GM12878 (cell line): ENCODE data around the gene SDC1. TPM values are rescaled to one million over a fixed set of nuclear protein-coding genes. Genes with fewer than 3 reads are reported as not detected.

Source experiments
- ATAC-seq: fragments of 200-7000 bp; cut with Tn5 transposase; 3 replicates; pipeline ENCODE4 v1.9.1; 2020; ENCODE audit warnings: mild to moderate bottlenecking, moderate library complexity
- BruUV-seq: library from RNA; stranded (reverse); fragments of 400-500 nt; replicated peaks from 2 replicates; lab custom pipeline; 2021; lab: Mats Ljungman, UMichigan
- CTCF ChIA-PET: fragments of 300-600 bp; sonication (Branson Sonifier 250); formaldehyde crosslinking; extraction: SDS; loops from one replicate; lab custom pipeline; 2021; ENCODE audit warnings: inconsistent platforms; lab: Yijun Ruan, JAX
- POLR2A ChIA-PET: fragments of 350-600 bp; formaldehyde crosslinking; extraction: SDS; loops from one replicate; lab custom pipeline; 2021; ENCODE audit warnings: inconsistent platforms; lab: Charles Lee
- RAD21 ChIA-PET: fragments of 300-600 bp; sonication (Branson Sonifier 250); formaldehyde crosslinking; loops from one replicate; lab custom pipeline; 2023; ENCODE audit warnings: antibody characterized with exemption; ENCODE audit not compliant: unreplicated experiment; lab: Charles Lee
- SMC1A ChIA-PET: fragments of 300-600 bp; sonication (Branson Sonifier 250); formaldehyde crosslinking; loops from one replicate; lab custom pipeline; 2023; ENCODE audit not compliant: unreplicated experiment, uncharacterized antibody; lab: Charles Lee
- DNase-seq: peaks from one replicate; pipeline ENCODE4 v3.0.0-alpha.2; 2011; ENCODE audit warnings: low read depth, low spot score
- FAIRE-seq: peaks from 3 replicates; lab custom pipeline; 2011; peaks lifted over from hg19 to GRCh38; lab: Jason Lieb, UNC
- H2AFZ ChIP-seq: 2 replicates; pipeline ENCODE4 v1.6.0; 2011; ENCODE audit warnings: low read depth, low read length, control low read depth; ENCODE audit not compliant: control insufficient read depth
- H3K27ac ChIP-seq: 2 replicates; pipeline ENCODE4 v1.5.1; 2011; ENCODE audit warnings: control low read depth; ENCODE audit not compliant: control insufficient read depth, insufficient read depth
- H3K27me3 ChIP-seq, 2 experiments: replicated peaks in 1 of 2; 2 replicates each; pipeline versions ENCODE4 v1.6.0 to v1.6.1; 2011; ENCODE audit warnings: low read length in 1 of 2; ENCODE audit not compliant: control insufficient read depth in 2 of 2, insufficient read depth in 2 of 2
- H3K36me3 ChIP-seq, 2 experiments: 2 replicates each; pipeline ENCODE4 v1.5.1; 2011; ENCODE audit warnings: low read length in 1 of 2; ENCODE audit not compliant: control insufficient read depth in 2 of 2, insufficient read depth in 2 of 2
- H3K4me1 ChIP-seq: 2 replicates; pipeline ENCODE4 v1.6.1; 2011; ENCODE audit warnings: mild to moderate bottlenecking, low read length, moderate library complexity, mixed read lengths; ENCODE audit not compliant: control insufficient read depth, insufficient read depth
- H3K4me2 ChIP-seq: 2 replicates; pipeline ENCODE4 v1.6.0; 2011; ENCODE audit warnings: control low read depth; ENCODE audit not compliant: control insufficient read depth, insufficient read depth
- H3K4me3 ChIP-seq: fragments of 200-600 bp; sonication (generic); 2 replicates; pipeline ENCODE4 v1.5.1; 2016
- H3K79me2 ChIP-seq: 2 replicates; pipeline ENCODE4 v1.6.0; 2011; ENCODE audit warnings: low read length; ENCODE audit not compliant: control insufficient read depth, insufficient read depth
- H3K9ac ChIP-seq: 2 replicates; pipeline ENCODE4 v1.8.0; 2011; ENCODE audit warnings: low read length, control low read depth, mixed read lengths; ENCODE audit not compliant: control insufficient read depth, insufficient read depth
- H3K9me3 ChIP-seq: replicated peaks from 3 replicates; pipeline ENCODE4 v1.5.1; 2011; ENCODE audit warnings: mild to moderate bottlenecking, low read length; ENCODE audit not compliant: control insufficient read depth, insufficient read depth
- H4K20me1 ChIP-seq: 2 replicates; pipeline ENCODE4 v1.6.0; 2011; ENCODE audit not compliant: control insufficient read depth, insufficient read depth
- BRCA1 ChIP-seq: IDR thresholded peaks from 2 replicates; pipeline ENCODE4 v1.6.1; 2011; ENCODE audit warnings: low read depth, low read length, improper control_type of control experiment
- CHD2 ChIP-seq: IDR thresholded peaks from 2 replicates; pipeline ENCODE4 v1.6.1; 2011; ENCODE audit warnings: low read depth, low read length, improper control_type of control experiment, borderline replicate concordance
- E2F8 ChIP-seq: fragments of 450-650 bp; IDR thresholded peaks from 2 replicates; pipeline ENCODE4 v1.6.1; 2018; ENCODE audit warnings: mild to moderate bottlenecking, low read depth, moderate library complexity; ENCODE audit not compliant: partially characterized antibody
- EP300 ChIP-seq, 2 experiments: fragments of 150-350 bp in 1 of 2; IDR thresholded peaks; 2 replicates each; pipeline ENCODE4 v1.6.1; 2011 to 2012; ENCODE audit warnings: low read depth in 2 of 2, low read length in 2 of 2, borderline replicate concordance in 1 of 2, improper control_type of control experiment in 1 of 2, inconsistent platforms in 1 of 2; ENCODE audit not compliant: control insufficient read depth in 1 of 2
- FOXK2 ChIP-seq: fragments of 450-650 bp; IDR thresholded peaks from 2 replicates; pipeline ENCODE4 v1.6.1; 2017; ENCODE audit warnings: mild to moderate bottlenecking, moderate library complexity
- KAT2A ChIP-seq: conservative IDR thresholded peaks from 2 replicates; pipeline ENCODE4 v1.6.1; 2011; ENCODE audit warnings: low read depth, low read length; ENCODE audit not compliant: control insufficient read depth
- KLF5 ChIP-seq: fragments of 450-650 bp; IDR thresholded peaks from 2 replicates; pipeline ENCODE4 v1.6.1; 2014; ENCODE audit warnings: mild to moderate bottlenecking; ENCODE audit not compliant: partially characterized antibody
- LARP7 ChIP-seq: fragments of 450-650 bp; IDR thresholded peaks from 2 replicates; pipeline ENCODE4 v1.6.1; 2017; ENCODE audit warnings: mild to moderate bottlenecking
- MEF2B ChIP-seq: fragments of 450-650 bp; IDR thresholded peaks from 2 replicates; pipeline ENCODE4 v1.6.1; 2018; ENCODE audit warnings: mild to moderate bottlenecking, moderate library complexity; ENCODE audit not compliant: partially characterized antibody, poor library complexity, severe bottlenecking
- PKNOX1 ChIP-seq: fragments of 450-650 bp; IDR thresholded peaks from 2 replicates; pipeline ENCODE4 v1.6.1; 2016; ENCODE audit warnings: mild to moderate bottlenecking
- RAD21 ChIP-seq: IDR thresholded peaks from 2 replicates; pipeline ENCODE4 v1.6.1; 2011; ENCODE audit warnings: mild to moderate bottlenecking, low read depth, low read length, moderate library complexity; ENCODE audit not compliant: insufficient read depth
- RFX5 ChIP-seq: IDR thresholded peaks from 2 replicates; pipeline ENCODE4 v1.6.1; 2011; ENCODE audit warnings: low read depth, low read length, improper control_type of control experiment
- TARDBP ChIP-seq: IDR thresholded peaks from 2 replicates; pipeline ENCODE4 v1.6.1; 2016; ENCODE audit warnings: borderline replicate concordance
- ZNF622 ChIP-seq: fragments of 450-650 bp; IDR thresholded peaks from 2 replicates; pipeline ENCODE4 v1.6.1; 2017; ENCODE audit warnings: mild to moderate bottlenecking, inconsistent platforms
- WGBS: methylation state at CpG from one replicate; pipeline ENCODE4 v1.1.6; 2016; ENCODE audit warnings: low lambda C conversion rate; ENCODE audit not compliant: insufficient replicate concordance, insufficient coverage; ENCODE audit errors: missing lambda C conversion rate; 5-methylcytosine and 5-hydroxymethylcytosine counted together
- in situ Hi-C: fragments of 300-500 bp; cut with MboI; formaldehyde crosslinking; loops from 9 replicates; pipeline ENCODE4 v1.14.3; 2018; ENCODE audit warnings: mixed read lengths
- intact Hi-C: fragments of 100-400 bp; cut with micrococcal nuclease; formaldehyde crosslinking; loops from one replicate; pipeline ENCODE4 v1.14.2; 2022; ENCODE audit not compliant: unreplicated experiment
- polyA plus RNA-seq, 11 experiments: library from polyadenylated mRNA; depleted of rRNA in 4 of 11; unstranded in 6 of 11; stranded (reverse) in 5 of 11; fragments of >200 nt; fragmentation: Nextera tagmentation in 4 of 11; fragmentation: Illumina TruSeq in 1 of 11; extraction: Ambion mirVana in 4 of 11; extraction: Trizol in 1 of 11; gene quantifications; 1 replicate in 1 of 11; 2 replicates in 10 of 11; pipeline versions ENCODE4 v1.2.1 to v1.2.3, GENCODE V29; 2011 to 2016; ENCODE audit warnings: inconsistent platforms in 2 of 11, missing spikeins in 2 of 11, low read depth in 1 of 11
- total RNA-seq, 4 experiments: library from RNA; depleted of rRNA in 3 of 4; stranded (reverse); fragments of >200 nt in 3 of 4; fragmentation: Illumina TruSeq in 1 of 4; extraction: Trizol in 1 of 4; gene quantifications; 2 replicates each; pipeline versions ENCODE4 v1.2.1 to v1.2.3, GENCODE V29; 2013 to 2021

Gene SDC1
- total and polyA plus RNA-seq, 10 of the 15 experiments (the other 5 are each of a cell fraction or from before 2014, with no cell fraction given) = 0.85 to 36.8 (median 23.7) TPM

- H3K4me2 ChIP-seq = no peak overlapping the region
- no peaks in the 10 kb centered on the region for H3K4me1 ChIP-seq
- DNase-seq (no peak), FAIRE-seq (no peak), ATAC-seq (no peak)
- H3K4me3 ChIP-seq = no peak overlapping the region
- H3K9ac ChIP-seq = no peak overlapping the region
- no TSS peak for BruUV-seq
- H3K27ac ChIP-seq = no peak overlapping the region
- 88% methylated on average over 26 of the region's 26 CpGs for WGBS
- intact Hi-C loops (no loop called here), in situ Hi-C loops (no loop called here)
- H3K36me3 ChIP-seq = no peaks in the 10 kb centered on the region; a peak in 1 of 4 replicates
- H3K9me3 ChIP-seq = no peaks in the 10 kb centered on the region
- no peaks in the 10 kb centered on the region for H4K20me1 ChIP-seq
- H3K27me3 ChIP-seq = no peaks in the 10 kb centered on the region
- ChIA-PET SMC1A (no interaction called here), RAD21 (no interaction called here), CTCF (interaction anchor here (0.7 kb wide), 1 partner anchor 127 kb away, joined by 3 read pairs; no protein-coding TSS in a partner anchor), POLR2A (no interaction called here)
- TF ChIP-seq KAT2A = no peak
- no peak for TF ChIP-seq RFX5
- no peak for TF ChIP-seq LARP7
- no peak for TF ChIP-seq RAD21
- TF ChIP-seq CHD2 = no peak
- TF ChIP-seq PKNOX1 = no peak
- no peak for TF ChIP-seq KLF5
- no peak for TF ChIP-seq FOXK2
- no peak for TF ChIP-seq BRCA1
- TF ChIP-seq E2F8 = no peak
- TF ChIP-seq EP300 (IDR thresholded peaks at IDR 0.05; ENCODE audit: borderline replicate concordance in 1 of 2, control insufficient read depth in 1 of 2, low read depth in 2 of 2, low read length in 2 of 2) = no peak
- TF ChIP-seq MEF2B = no peak
- no peak for TF ChIP-seq ZNF622
- TF ChIP-seq TARDBP = no peak
- H3K79me2 ChIP-seq = no peaks in the 10 kb centered on the region
- no peak overlapping the region for H2AFZ ChIP-seq
Observed at GRCh38 chr2:20200697-20201555, 24.0 kb downstream of the SDC1 start.
